GM12878 (cell line): Measurements from ENCODE around the gene TLCD5. TPM values are rescaled to one million over a fixed set of nuclear protein-coding genes. Genes with fewer than 3 reads are reported as not detected.
A peak's percentile ranks its signal among the peaks of the same experiment; 100 is the strongest.

Experiments
- ATAC-seq: fragments of 200-7000 bp; cut with Tn5 transposase; 3 replicates; pipeline ENCODE4 v1.9.1; 2020; ENCODE audit warnings: mild to moderate bottlenecking, moderate library complexity
- BruUV-seq: library from RNA; stranded (reverse); fragments of 400-500 nt; replicated peaks from 2 replicates; lab custom pipeline; 2021; lab: Mats Ljungman, UMichigan
- CTCF ChIA-PET: fragments of 300-600 bp; sonication (Branson Sonifier 250); formaldehyde crosslinking; extraction: SDS; loops from one replicate; lab custom pipeline; 2021; ENCODE audit warnings: inconsistent platforms; lab: Yijun Ruan, JAX
- POLR2A ChIA-PET: fragments of 350-600 bp; formaldehyde crosslinking; extraction: SDS; loops from one replicate; lab custom pipeline; 2021; ENCODE audit warnings: inconsistent platforms; lab: Charles Lee
- RAD21 ChIA-PET: fragments of 300-600 bp; sonication (Branson Sonifier 250); formaldehyde crosslinking; loops from one replicate; lab custom pipeline; 2023; ENCODE audit warnings: antibody characterized with exemption; ENCODE audit not compliant: unreplicated experiment; lab: Charles Lee
- SMC1A ChIA-PET: fragments of 300-600 bp; sonication (Branson Sonifier 250); formaldehyde crosslinking; loops from one replicate; lab custom pipeline; 2023; ENCODE audit not compliant: unreplicated experiment, uncharacterized antibody; lab: Charles Lee
- DNase-seq: peaks from one replicate; pipeline ENCODE4 v3.0.0-alpha.2; 2011; ENCODE audit warnings: low read depth, low spot score
- FAIRE-seq: peaks from 3 replicates; lab custom pipeline; 2011; peaks lifted over from hg19 to GRCh38; lab: Jason Lieb, UNC
- H2AFZ ChIP-seq: 2 replicates; pipeline ENCODE4 v1.6.0; 2011; ENCODE audit warnings: low read depth, low read length, control low read depth; ENCODE audit not compliant: control insufficient read depth
- H3K27ac ChIP-seq: 2 replicates; pipeline ENCODE4 v1.5.1; 2011; ENCODE audit warnings: control low read depth; ENCODE audit not compliant: control insufficient read depth, insufficient read depth
- H3K27me3 ChIP-seq, 2 experiments: replicated peaks in 1 of 2; 2 replicates each; pipeline versions ENCODE4 v1.6.0 to v1.6.1; 2011; ENCODE audit warnings: low read length in 1 of 2; ENCODE audit not compliant: control insufficient read depth in 2 of 2, insufficient read depth in 2 of 2
- H3K36me3 ChIP-seq, 2 experiments: 2 replicates each; pipeline ENCODE4 v1.5.1; 2011; ENCODE audit warnings: low read length in 1 of 2; ENCODE audit not compliant: control insufficient read depth in 2 of 2, insufficient read depth in 2 of 2
- H3K4me1 ChIP-seq: 2 replicates; pipeline ENCODE4 v1.6.1; 2011; ENCODE audit warnings: mild to moderate bottlenecking, low read length, moderate library complexity, mixed read lengths; ENCODE audit not compliant: control insufficient read depth, insufficient read depth
- H3K4me2 ChIP-seq: 2 replicates; pipeline ENCODE4 v1.6.0; 2011; ENCODE audit warnings: control low read depth; ENCODE audit not compliant: control insufficient read depth, insufficient read depth
- H3K4me3 ChIP-seq: fragments of 200-600 bp; sonication (generic); 2 replicates; pipeline ENCODE4 v1.5.1; 2016
- H3K79me2 ChIP-seq: 2 replicates; pipeline ENCODE4 v1.6.0; 2011; ENCODE audit warnings: low read length; ENCODE audit not compliant: control insufficient read depth, insufficient read depth
- H3K9ac ChIP-seq: 2 replicates; pipeline ENCODE4 v1.8.0; 2011; ENCODE audit warnings: low read length, control low read depth, mixed read lengths; ENCODE audit not compliant: control insufficient read depth, insufficient read depth
- H3K9me3 ChIP-seq: replicated peaks from 3 replicates; pipeline ENCODE4 v1.5.1; 2011; ENCODE audit warnings: mild to moderate bottlenecking, low read length; ENCODE audit not compliant: control insufficient read depth, insufficient read depth
- H4K20me1 ChIP-seq: 2 replicates; pipeline ENCODE4 v1.6.0; 2011; ENCODE audit not compliant: control insufficient read depth, insufficient read depth
- ATF3 ChIP-seq: IDR thresholded peaks from 2 replicates; pipeline ENCODE4 v1.6.1; 2011; ENCODE audit warnings: low read depth, mild to moderate bottlenecking, low read length, moderate library complexity, borderline replicate concordance; ENCODE audit errors: extremely low read depth
- BACH1 ChIP-seq: fragments of 450-650 bp; IDR thresholded peaks from 2 replicates; pipeline ENCODE4 v1.6.1; 2017; ENCODE audit warnings: mild to moderate bottlenecking, borderline replicate concordance
- CHD4 ChIP-seq: fragments of 200-600 bp; sonication (generic); IDR thresholded peaks from 2 replicates; pipeline ENCODE4 v1.6.1; 2016; ENCODE audit warnings: mild to moderate bottlenecking
- ESRRA ChIP-seq: IDR thresholded peaks from 2 replicates; pipeline ENCODE4 v1.6.1; 2012; ENCODE audit warnings: mild to moderate bottlenecking, low read length, improper control_type of control experiment
- FOXK2 ChIP-seq: fragments of 450-650 bp; IDR thresholded peaks from 2 replicates; pipeline ENCODE4 v1.6.1; 2017; ENCODE audit warnings: mild to moderate bottlenecking, moderate library complexity
- IKZF1 ChIP-seq: fragments of 450-650 bp; conservative IDR thresholded peaks from 2 replicates; pipeline ENCODE4 v1.6.1; 2017; ENCODE audit warnings: antibody characterized with exemption, mild to moderate bottlenecking
- LARP7 ChIP-seq: fragments of 450-650 bp; IDR thresholded peaks from 2 replicates; pipeline ENCODE4 v1.6.1; 2017; ENCODE audit warnings: mild to moderate bottlenecking
- MEF2B ChIP-seq: fragments of 450-650 bp; IDR thresholded peaks from 2 replicates; pipeline ENCODE4 v1.6.1; 2018; ENCODE audit warnings: mild to moderate bottlenecking, moderate library complexity; ENCODE audit not compliant: partially characterized antibody, poor library complexity, severe bottlenecking
- NR2C1 ChIP-seq: fragments of 450-650 bp; IDR thresholded peaks from 2 replicates; pipeline ENCODE4 v1.6.1; 2017; ENCODE audit warnings: antibody characterized with exemption, mild to moderate bottlenecking, moderate library complexity
- PML ChIP-seq: IDR thresholded peaks from 2 replicates; pipeline ENCODE4 v1.6.1; 2012; ENCODE audit warnings: low read length, inconsistent platforms
- TCF12 ChIP-seq: IDR thresholded peaks from 2 replicates; pipeline ENCODE4 v1.6.1; 2011; ENCODE audit warnings: low read depth, mild to moderate bottlenecking, low read length
- ZNF274 ChIP-seq: IDR thresholded peaks from one replicate; pipeline ENCODE4 v1.8.0; 2011; ENCODE audit not compliant: insufficient read length, insufficient read depth
- WGBS: methylation state at CpG from one replicate; pipeline ENCODE4 v1.1.6; 2016; ENCODE audit warnings: low lambda C conversion rate; ENCODE audit not compliant: insufficient replicate concordance, insufficient coverage; ENCODE audit errors: missing lambda C conversion rate; 5-methylcytosine and 5-hydroxymethylcytosine counted together
- in situ Hi-C: fragments of 300-500 bp; cut with MboI; formaldehyde crosslinking; loops from 9 replicates; pipeline ENCODE4 v1.14.3; 2018; ENCODE audit warnings: mixed read lengths
- intact Hi-C: fragments of 100-400 bp; cut with micrococcal nuclease; formaldehyde crosslinking; loops from one replicate; pipeline ENCODE4 v1.14.2; 2022; ENCODE audit not compliant: unreplicated experiment
- polyA plus RNA-seq, 11 experiments: library from polyadenylated mRNA; depleted of rRNA in 4 of 11; unstranded in 6 of 11; stranded (reverse) in 5 of 11; fragments of >200 nt; fragmentation: Nextera tagmentation in 4 of 11; fragmentation: Illumina TruSeq in 1 of 11; extraction: Ambion mirVana in 4 of 11; extraction: Trizol in 1 of 11; gene quantifications; 1 replicate in 1 of 11; 2 replicates in 10 of 11; pipeline versions ENCODE4 v1.2.1 to v1.2.3, GENCODE V29; 2011 to 2016; ENCODE audit warnings: inconsistent platforms in 2 of 11, missing spikeins in 2 of 11, low read depth in 1 of 11
- total RNA-seq, 4 experiments: library from RNA; depleted of rRNA in 3 of 4; stranded (reverse); fragments of >200 nt in 3 of 4; fragmentation: Illumina TruSeq in 1 of 4; extraction: Trizol in 1 of 4; gene quantifications; 2 replicates each; pipeline versions ENCODE4 v1.2.1 to v1.2.3, GENCODE V29; 2013 to 2021
- TF ChIP-seq, protein P1 (sequence below): IDR thresholded peaks from 2 replicates; pipeline ENCODE4 v1.6.1; 2012; ENCODE audit warnings: low read length, inconsistent platforms
- TF ChIP-seq, protein P2 (sequence below): fragments of 450-650 bp; IDR thresholded peaks from 2 replicates; pipeline ENCODE4 v1.6.1; 2017; ENCODE audit warnings: mild to moderate bottlenecking, moderate library complexity
- TF ChIP-seq, protein P3 (sequence below): fragments of 450-650 bp; IDR thresholded peaks from 2 replicates; pipeline ENCODE4 v1.6.1; 2016; ENCODE audit warnings: mild to moderate bottlenecking, moderate library complexity, borderline replicate concordance

TLCD5 gene
- total and polyA plus RNA-seq, 10 of the 15 experiments (the other 5 are each of a cell fraction or from before 2014, with no cell fraction given), result 2.4 to 13.3 (median 3.2) TPM

DNA sequence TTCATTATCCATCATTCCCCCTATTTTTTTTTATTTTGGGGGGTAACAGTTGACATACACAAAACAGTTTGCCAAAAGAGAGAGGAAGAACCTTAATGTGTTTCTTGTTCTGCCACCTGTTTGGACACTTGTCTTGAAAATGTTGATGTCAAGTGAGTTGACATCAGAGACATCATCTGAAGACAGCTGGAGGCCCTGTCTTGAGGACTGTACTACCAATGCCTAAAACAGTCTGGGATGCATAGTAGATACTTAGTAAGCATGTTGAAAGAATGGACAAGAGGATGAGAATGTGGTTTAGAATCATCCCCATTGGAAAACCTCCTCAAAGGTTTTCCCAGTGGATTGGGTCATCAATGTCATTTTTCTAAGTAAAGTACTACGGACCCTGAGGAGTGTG lies 8.7 kb downstream of the TLCD5 start:
- CTCF ChIA-PET, result interaction anchor here (0.8 to 3.9 kb wide), 27 partner anchors 9 to 861 kb away, joined by 3 to 40 read pairs (median 5); partner anchors contain the start of genes GRIK4 and TLCD5
- peaks cover 25% of the 10 kb centered on the region for H3K79me2 ChIP-seq
- peaks cover 9% of the 10 kb centered on the region for H3K4me1 ChIP-seq
- H3K27ac ChIP-seq, result no peak overlapping the region
- FAIRE-seq, result peak; percentile 59
- no peak for DNase-seq
- H3K36me3 ChIP-seq, result no peaks in the 10 kb centered on the region
- no peak overlapping the region for H3K9ac ChIP-seq
- no peak overlapping the region for H2AFZ ChIP-seq
- intact Hi-C loops (loop anchor here (2.0 to 10.0 kb wide), 4 partner anchors 279 to 861 kb away; no protein-coding TSS in a partner anchor), in situ Hi-C loops (loop anchor here (10.0 kb wide), 1 partner anchor 621 kb away; no protein-coding TSS in a partner anchor)
- RAD21 ChIA-PET, result interaction anchor here (0.6 to 2.7 kb wide), 9 partner anchors 9 to 589 kb away, joined by 3 to 10 read pairs (median 4); partner anchors contain the start of gene TLCD5
- H3K9me3 ChIP-seq, result no peaks in the 10 kb centered on the region
- POLR2A ChIA-PET, result interaction anchor here (0.6 kb wide), 1 partner anchor 43 kb away, joined by 3 read pairs; no protein-coding TSS in a partner anchor
- no TSS peak for BruUV-seq
- SMC1A ChIA-PET, result interaction anchor here (0.6 to 4.5 kb wide), 18 partner anchors 19 to 594 kb away, joined by 3 to 32 read pairs (median 6); no protein-coding TSS in a partner anchor
- H3K4me2 ChIP-seq, result no peak overlapping the region
- 0% methylated on average over 1 of the region's 1 CpG for WGBS
- peaks cover 2% of the 10 kb centered on the region for H4K20me1 ChIP-seq
- H3K27me3 ChIP-seq, result no peaks in the 10 kb centered on the region
- no peak for ATAC-seq
- no peak overlapping the region for H3K4me3 ChIP-seq
- no peak for TF ChIP-seq PML
- no peak for TF ChIP-seq ESRRA
- no peak for TF ChIP-seq BACH1
- TF ChIP-seq FOXK2, result no peak
- TF ChIP-seq MEF2B, result no peak
- TF ChIP-seq ZNF274, result no peak
- no peak for TF ChIP-seq CHD4
- no peak for TF ChIP-seq ATF3
- TF ChIP-seq LARP7, result no peak
- TF ChIP-seq, protein P1, sequence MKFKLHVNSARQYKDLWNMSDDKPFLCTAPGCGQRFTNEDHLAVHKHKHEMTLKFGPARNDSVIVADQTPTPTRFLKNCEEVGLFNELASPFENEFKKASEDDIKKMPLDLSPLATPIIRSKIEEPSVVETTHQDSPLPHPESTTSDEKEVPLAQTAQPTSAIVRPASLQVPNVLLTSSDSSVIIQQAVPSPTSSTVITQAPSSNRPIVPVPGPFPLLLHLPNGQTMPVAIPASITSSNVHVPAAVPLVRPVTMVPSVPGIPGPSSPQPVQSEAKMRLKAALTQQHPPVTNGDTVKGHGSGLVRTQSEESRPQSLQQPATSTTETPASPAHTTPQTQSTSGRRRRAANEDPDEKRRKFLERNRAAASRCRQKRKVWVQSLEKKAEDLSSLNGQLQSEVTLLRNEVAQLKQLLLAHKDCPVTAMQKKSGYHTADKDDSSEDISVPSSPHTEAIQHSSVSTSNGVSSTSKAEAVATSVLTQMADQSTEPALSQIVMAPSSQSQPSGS, result no peak
- TF ChIP-seq IKZF1, result no peak
- TF ChIP-seq, protein P2, sequence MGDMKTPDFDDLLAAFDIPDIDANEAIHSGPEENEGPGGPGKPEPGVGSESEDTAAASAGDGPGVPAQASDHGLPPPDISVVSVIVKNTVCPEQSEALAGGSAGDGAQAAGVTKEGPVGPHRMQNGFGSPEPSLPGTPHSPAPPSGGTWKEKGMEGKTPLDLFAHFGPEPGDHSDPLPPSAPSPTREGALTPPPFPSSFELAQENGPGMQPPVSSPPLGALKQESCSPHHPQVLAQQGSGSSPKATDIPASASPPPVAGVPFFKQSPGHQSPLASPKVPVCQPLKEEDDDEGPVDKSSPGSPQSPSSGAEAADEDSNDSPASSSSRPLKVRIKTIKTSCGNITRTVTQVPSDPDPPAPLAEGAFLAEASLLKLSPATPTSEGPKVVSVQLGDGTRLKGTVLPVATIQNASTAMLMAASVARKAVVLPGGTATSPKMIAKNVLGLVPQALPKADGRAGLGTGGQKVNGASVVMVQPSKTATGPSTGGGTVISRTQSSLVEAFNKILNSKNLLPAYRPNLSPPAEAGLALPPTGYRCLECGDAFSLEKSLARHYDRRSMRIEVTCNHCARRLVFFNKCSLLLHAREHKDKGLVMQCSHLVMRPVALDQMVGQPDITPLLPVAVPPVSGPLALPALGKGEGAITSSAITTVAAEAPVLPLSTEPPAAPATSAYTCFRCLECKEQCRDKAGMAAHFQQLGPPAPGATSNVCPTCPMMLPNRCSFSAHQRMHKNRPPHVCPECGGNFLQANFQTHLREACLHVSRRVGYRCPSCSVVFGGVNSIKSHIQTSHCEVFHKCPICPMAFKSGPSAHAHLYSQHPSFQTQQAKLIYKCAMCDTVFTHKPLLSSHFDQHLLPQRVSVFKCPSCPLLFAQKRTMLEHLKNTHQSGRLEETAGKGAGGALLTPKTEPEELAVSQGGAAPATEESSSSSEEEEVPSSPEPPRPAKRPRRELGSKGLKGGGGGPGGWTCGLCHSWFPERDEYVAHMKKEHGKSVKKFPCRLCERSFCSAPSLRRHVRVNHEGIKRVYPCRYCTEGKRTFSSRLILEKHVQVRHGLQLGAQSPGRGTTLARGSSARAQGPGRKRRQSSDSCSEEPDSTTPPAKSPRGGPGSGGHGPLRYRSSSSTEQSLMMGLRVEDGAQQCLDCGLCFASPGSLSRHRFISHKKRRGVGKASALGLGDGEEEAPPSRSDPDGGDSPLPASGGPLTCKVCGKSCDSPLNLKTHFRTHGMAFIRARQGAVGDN, result no peak
- TF ChIP-seq NR2C1, result no peak
- TF ChIP-seq, protein P3, sequence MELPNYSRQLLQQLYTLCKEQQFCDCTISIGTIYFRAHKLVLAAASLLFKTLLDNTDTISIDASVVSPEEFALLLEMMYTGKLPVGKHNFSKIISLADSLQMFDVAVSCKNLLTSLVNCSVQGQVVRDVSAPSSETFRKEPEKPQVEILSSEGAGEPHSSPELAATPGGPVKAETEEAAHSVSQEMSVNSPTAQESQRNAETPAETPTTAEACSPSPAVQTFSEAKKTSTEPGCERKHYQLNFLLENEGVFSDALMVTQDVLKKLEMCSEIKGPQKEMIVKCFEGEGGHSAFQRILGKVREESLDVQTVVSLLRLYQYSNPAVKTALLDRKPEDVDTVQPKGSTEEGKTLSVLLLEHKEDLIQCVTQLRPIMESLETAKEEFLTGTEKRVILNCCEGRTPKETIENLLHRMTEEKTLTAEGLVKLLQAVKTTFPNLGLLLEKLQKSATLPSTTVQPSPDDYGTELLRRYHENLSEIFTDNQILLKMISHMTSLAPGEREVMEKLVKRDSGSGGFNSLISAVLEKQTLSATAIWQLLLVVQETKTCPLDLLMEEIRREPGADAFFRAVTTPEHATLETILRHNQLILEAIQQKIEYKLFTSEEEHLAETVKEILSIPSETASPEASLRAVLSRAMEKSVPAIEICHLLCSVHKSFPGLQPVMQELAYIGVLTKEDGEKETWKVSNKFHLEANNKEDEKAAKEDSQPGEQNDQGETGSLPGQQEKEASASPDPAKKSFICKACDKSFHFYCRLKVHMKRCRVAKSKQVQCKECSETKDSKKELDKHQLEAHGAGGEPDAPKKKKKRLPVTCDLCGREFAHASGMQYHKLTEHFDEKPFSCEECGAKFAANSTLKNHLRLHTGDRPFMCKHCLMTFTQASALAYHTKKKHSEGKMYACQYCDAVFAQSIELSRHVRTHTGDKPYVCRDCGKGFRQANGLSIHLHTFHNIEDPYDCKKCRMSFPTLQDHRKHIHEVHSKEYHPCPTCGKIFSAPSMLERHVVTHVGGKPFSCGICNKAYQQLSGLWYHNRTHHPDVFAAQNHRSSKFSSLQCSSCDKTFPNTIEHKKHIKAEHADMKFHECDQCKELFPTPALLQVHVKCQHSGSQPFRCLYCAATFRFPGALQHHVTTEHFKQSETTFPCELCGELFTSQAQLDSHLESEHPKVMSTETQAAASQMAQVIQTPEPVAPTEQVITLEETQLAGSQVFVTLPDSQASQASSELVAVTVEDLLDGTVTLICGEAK, result no peak
- TF ChIP-seq TCF12, result no peak
